ENCODE measurements around the gene AIP. TPM values are rescaled to one million over a fixed set of nuclear protein-coding genes. Genes with fewer than 3 reads are reported as not detected.

The AIP gene
- total and polyA plus RNA-seq, 9 of the 15 experiments (the other 6 are each of a cell fraction or from before 2014, with no cell fraction given), result 5.2 to 92.5 (median 52.7) TPM

GRCh38 chr11:67464411-67465188 lies 18.2 kb upstream of the AIP start (continued):
- TF ChIP-seq, protein P1, sequence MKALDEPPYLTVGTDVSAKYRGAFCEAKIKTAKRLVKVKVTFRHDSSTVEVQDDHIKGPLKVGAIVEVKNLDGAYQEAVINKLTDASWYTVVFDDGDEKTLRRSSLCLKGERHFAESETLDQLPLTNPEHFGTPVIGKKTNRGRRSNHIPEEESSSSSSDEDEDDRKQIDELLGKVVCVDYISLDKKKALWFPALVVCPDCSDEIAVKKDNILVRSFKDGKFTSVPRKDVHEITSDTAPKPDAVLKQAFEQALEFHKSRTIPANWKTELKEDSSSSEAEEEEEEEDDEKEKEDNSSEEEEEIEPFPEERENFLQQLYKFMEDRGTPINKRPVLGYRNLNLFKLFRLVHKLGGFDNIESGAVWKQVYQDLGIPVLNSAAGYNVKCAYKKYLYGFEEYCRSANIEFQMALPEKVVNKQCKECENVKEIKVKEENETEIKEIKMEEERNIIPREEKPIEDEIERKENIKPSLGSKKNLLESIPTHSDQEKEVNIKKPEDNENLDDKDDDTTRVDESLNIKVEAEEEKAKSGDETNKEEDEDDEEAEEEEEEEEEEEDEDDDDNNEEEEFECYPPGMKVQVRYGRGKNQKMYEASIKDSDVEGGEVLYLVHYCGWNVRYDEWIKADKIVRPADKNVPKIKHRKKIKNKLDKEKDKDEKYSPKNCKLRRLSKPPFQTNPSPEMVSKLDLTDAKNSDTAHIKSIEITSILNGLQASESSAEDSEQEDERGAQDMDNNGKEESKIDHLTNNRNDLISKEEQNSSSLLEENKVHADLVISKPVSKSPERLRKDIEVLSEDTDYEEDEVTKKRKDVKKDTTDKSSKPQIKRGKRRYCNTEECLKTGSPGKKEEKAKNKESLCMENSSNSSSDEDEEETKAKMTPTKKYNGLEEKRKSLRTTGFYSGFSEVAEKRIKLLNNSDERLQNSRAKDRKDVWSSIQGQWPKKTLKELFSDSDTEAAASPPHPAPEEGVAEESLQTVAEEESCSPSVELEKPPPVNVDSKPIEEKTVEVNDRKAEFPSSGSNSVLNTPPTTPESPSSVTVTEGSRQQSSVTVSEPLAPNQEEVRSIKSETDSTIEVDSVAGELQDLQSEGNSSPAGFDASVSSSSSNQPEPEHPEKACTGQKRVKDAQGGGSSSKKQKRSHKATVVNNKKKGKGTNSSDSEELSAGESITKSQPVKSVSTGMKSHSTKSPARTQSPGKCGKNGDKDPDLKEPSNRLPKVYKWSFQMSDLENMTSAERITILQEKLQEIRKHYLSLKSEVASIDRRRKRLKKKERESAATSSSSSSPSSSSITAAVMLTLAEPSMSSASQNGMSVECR (CRISPR knock-in tag; IDR thresholded peaks at IDR 0.05), result no peak
- no peak; a peak in 3 of 4 replicates for TF ChIP-seq MNT (conservative IDR thresholded peaks at IDR 0.05)
- no peak for TF ChIP-seq PPARD (CRISPR knock-in tag; IDR thresholded peaks at IDR 0.05)
- TF ChIP-seq CBFA2T2 (conservative IDR thresholded peaks at IDR 0.05), result peak; percentile 75
- TF ChIP-seq KLF16 (IDR thresholded peaks at IDR 0.05), result no peak
- no peak for TF ChIP-seq HINFP (tag; conservative IDR thresholded peaks at IDR 0.05; ENCODE audit: low read depth)
- TF ChIP-seq CSDE1 (IDR thresholded peaks at IDR 0.05), result no peak
- TF ChIP-seq TAF7 (tag; IDR thresholded peaks at IDR 0.05), result peak; percentile 55; the same call in 1 of the 2 replicates
- no peak for TF ChIP-seq ZNF3 (CRISPR knock-in tag; IDR thresholded peaks at IDR 0.05)
- no peak for TF ChIP-seq ZNF717 (CRISPR knock-in tag; IDR thresholded peaks at IDR 0.05)
- no peak for TF ChIP-seq SRSF7 (optimal IDR thresholded peaks at IDR 0.05; ENCODE audit: low read depth, low read length)
- TF ChIP-seq, protein P2, sequence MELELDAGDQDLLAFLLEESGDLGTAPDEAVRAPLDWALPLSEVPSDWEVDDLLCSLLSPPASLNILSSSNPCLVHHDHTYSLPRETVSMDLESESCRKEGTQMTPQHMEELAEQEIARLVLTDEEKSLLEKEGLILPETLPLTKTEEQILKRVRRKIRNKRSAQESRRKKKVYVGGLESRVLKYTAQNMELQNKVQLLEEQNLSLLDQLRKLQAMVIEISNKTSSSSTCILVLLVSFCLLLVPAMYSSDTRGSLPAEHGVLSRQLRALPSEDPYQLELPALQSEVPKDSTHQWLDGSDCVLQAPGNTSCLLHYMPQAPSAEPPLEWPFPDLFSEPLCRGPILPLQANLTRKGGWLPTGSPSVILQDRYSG (tag; conservative IDR thresholded peaks at IDR 0.05; ENCODE audit: low read depth), result no peak
- peak; percentile 14 to 76 for TF ChIP-seq E2F6 (IDR thresholded peaks at IDR 0.05; ENCODE audit: borderline replicate concordance in 1 of 2, extremely low read depth in 1 of 2, insufficient read depth in 1 of 2, insufficient read length in 1 of 2, low read depth in 1 of 2, low read length in 1 of 2, poor library complexity in 1 of 2, severe bottlenecking in 1 of 2)
- TF ChIP-seq, protein P3, sequence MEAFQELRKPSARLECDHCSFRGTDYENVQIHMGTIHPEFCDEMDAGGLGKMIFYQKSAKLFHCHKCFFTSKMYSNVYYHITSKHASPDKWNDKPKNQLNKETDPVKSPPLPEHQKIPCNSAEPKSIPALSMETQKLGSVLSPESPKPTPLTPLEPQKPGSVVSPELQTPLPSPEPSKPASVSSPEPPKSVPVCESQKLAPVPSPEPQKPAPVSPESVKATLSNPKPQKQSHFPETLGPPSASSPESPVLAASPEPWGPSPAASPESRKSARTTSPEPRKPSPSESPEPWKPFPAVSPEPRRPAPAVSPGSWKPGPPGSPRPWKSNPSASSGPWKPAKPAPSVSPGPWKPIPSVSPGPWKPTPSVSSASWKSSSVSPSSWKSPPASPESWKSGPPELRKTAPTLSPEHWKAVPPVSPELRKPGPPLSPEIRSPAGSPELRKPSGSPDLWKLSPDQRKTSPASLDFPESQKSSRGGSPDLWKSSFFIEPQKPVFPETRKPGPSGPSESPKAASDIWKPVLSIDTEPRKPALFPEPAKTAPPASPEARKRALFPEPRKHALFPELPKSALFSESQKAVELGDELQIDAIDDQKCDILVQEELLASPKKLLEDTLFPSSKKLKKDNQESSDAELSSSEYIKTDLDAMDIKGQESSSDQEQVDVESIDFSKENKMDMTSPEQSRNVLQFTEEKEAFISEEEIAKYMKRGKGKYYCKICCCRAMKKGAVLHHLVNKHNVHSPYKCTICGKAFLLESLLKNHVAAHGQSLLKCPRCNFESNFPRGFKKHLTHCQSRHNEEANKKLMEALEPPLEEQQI (IDR thresholded peaks at IDR 0.05), result no peak

All from K562 (cell line).